Cortex of kidney (tissue), 1 donor: Measurements from ENCODE around the gene GAP43.
"Not testable (repeated sequence)": the region's sequence is repeated elsewhere in the genome, so short reads cannot be mapped to it uniquely, and the experiment has no call there.

Experiments used
- DNase-seq: peaks from one replicate; lab custom pipeline; 2025; lab: John Stamatoyannopoulos, UW

The GAP43 gene

DNA sequence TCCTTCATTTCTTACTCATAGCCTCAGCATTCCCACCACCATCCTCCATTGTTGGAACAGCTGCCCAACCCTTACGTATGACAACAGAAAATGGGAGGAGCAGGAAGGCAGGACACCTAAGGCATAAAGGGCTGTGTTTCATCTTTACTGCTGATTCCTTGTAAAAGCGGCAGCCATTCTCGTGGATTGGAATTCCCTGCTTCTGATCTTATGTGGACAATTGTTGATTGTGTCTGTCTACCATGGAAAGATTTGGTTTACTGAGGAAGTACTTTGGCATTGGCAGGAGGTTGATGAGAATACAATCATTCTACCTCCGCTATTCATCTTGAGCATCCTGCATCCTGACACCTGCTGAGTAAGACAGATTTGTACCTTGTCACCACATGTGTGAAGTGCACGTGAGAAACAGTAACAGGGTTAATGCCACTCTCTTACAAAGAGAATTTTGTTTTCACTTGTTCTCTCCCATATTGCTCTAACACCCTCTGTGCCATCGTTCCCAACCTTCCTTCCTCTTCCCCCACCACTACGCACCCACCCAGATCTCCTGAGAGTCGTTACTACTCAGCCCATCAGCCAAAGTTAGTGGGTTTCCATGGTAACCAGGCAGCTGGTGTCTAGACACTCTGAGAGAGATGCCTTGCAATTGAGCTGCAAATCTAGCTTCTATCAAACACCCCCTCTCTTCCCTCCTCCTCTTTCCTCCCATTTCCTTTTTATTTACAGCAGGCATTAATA, 75.7 kb downstream of the GAP43 start:
- no peak for DNase-seq

GRCh38 chr3:115699706-115700105, 76.4 kb downstream of the GAP43 start:
- DNase-seq, result no peak

DNA sequence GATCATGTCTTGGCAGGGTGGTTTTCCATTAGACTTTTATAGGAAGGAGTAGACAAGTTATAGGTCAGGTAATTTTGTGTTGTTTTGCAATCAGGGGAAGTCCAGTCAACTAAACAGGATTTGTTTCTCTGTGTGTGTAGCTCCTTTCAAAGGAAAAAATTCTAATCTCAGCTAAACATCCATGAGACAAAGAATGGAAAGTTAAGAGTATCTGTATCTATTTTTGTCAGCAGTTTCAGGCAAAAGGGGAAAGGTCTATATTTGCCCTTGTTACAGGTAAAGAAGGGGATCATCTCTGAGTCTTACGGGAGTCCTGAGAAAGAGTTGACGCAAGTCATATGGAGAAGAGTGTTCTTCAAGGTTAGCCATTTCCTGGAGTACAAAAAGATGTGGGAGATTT, 79.3 kb downstream of the GAP43 start:
- DNase-seq, result no peak

DNA sequence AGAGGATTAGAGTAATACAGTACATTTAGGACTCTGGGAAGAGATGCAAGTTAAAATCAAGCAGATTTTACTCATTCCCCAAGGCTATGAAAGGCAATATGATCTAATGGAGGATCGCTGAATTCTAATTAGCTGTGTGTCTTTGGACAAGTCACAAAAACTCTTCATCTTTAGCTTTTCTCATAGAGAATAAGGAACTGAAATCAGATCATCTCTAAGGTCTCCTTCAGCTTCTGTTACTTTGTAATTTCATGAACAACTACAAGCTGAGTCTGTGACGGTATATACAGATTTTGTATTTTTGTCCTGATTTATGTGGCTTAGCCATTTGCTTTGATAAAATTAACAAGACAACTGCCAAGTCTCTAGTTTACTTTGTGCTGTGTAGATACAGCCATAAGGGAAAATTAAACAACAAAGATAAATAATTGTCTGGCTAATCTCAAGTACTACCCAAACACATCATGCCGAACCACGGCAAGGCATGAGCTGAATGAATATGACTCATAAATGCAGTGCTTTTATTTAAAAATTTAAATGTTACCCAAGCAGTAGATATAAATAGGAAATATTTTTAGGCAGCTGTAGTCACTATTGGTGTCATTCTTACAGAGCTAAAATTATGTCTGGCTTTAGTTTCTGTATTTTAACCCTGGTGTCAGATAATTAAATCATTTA, 81.5 kb downstream of the GAP43 start:
- no peak for DNase-seq

GRCh38 chr3:115706311-115706829, 83.1 kb downstream of the GAP43 start:
- no peak for DNase-seq

DNA sequence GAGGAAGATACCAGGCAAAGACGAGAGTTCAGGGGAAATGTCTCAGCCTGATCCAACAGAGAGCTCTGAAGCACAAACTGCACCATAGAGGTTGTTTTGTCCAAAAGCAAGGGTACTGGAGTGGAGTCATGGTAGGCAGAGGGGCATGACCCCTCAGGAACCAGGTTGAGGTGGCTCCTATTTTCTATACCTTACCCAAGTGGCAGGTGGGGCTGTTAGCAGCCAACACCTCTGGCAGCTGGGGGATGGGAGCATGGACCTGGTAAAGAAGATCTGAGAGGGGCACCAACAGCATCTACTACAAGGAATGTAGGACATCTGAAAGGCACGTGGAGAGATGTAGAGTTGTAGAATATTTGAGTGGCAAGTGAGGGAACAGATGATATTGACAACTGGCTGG, 85.2 kb downstream of the GAP43 start:
- DNase-seq, result no peak

GRCh38 chr3:115709093-115709492, 85.8 kb downstream of the GAP43 start:
- no peak for DNase-seq

DNA sequence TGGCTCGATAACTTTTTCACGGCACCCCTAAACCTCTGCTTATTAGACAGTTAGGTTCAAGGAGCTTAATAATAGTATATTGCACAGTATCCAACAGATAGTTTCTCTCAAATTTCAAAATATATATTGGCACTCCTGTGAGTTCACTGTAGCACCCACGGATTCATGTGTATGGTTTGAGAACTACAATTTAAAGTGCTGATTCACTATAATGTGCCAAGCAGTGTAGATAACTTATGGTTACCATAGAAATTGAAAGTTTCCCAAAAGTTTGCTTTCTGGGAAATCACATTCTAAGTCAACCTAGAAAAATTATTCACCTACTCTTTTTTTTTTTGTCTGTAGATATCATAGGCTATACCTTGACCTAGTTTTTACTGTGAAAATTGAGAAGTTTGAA, 86.6 kb downstream of the GAP43 start:
- no peak for DNase-seq

DNA sequence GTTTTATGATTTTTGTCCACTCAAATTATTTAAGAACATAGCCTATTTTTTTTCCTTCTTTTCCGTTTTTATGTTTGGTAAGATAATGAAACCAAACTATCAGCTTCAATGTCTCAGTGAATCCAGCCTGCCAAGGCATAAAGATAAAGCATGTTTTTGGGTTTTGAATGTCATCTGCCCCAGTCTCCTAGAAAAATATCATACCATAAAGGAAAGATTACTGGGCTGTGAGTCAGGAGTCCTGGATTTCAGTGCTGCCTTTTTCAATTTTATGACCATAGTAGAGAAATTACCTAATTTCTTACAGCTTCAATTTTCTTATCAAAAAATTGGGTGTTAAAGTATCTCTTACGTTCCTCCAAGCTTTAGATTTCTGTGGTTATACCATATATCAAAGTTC, 87.5 kb downstream of the GAP43 start:
- DNase-seq, result no peak

- no peak for DNase-seq
These were observed 89.6 kb downstream of the GAP43 start for GRCh38 chr3:115712871-115713270.

- no peak for DNase-seq
These were observed 90.0 kb downstream of the GAP43 start for GRCh38 chr3:115713284-115713683.

DNA sequence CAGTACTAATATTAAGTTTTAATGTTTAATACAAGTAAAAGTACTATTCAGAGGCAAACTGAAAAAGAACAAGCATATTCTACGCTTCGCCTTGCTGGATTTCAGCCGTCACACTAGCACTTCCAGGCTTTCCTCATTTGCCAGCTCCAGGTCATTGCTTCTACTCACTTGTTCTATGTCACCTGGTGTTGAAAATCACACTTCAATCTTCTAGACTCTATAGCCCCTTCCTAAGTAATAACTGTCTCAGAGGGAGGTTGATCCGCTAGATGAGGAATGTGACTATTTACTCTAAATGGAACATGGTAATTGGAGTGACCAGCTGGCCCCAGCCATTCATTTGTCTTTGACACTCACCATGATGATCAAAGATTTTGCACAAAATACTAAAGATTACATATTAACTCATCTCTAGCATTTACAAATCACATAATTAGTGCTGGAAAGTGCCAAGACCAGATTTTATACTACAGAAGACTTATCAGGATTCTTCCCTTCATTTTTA, 92.0 kb downstream of the GAP43 start:
- no peak for DNase-seq

GRCh38 chr3:115720983-115721382, 97.7 kb downstream of the GAP43 start:
- no peak for DNase-seq

DNA sequence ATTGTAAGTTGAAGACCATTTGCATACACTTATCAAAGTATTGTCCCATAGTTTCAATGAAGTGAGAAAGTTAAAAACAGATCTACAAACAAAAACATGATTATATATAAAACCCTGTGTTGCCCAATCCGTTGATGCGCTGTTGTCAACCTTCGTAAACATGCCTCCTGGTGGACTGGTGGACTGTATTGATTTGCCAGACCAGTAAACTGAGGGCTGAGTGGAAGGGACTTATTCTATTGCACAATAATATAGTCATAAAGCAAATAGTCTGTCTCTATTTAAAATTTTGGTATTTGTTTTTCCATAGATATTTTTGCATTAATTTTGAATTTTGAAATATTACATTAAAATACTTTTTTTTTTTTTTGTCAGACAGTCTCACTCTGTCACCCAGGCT, 102.5 kb downstream of the GAP43 start:
- no peak for DNase-seq

DNA sequence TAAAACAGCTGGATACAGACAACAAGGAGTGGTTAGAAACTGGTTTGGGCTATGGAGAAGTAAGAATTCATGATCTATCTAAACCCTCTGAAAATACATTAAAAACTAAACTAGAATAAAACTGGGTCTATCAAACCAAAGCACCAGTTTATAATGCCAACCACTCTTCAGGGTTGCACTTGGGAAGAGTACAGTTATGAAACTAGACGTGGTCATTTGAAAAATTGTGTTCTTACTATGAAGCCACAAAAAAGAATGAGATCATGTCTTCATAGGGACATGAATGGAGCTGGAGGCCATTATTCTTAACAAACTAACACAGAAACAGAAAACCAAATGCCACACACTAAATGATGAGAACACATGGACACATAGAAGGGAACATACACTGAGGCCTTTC, 103.8 kb downstream of the GAP43 start:
- DNase-seq, result no peak

GRCh38 chr3:115728013-115728412, 104.7 kb downstream of the GAP43 start:
- DNase-seq, result no peak

DNA sequence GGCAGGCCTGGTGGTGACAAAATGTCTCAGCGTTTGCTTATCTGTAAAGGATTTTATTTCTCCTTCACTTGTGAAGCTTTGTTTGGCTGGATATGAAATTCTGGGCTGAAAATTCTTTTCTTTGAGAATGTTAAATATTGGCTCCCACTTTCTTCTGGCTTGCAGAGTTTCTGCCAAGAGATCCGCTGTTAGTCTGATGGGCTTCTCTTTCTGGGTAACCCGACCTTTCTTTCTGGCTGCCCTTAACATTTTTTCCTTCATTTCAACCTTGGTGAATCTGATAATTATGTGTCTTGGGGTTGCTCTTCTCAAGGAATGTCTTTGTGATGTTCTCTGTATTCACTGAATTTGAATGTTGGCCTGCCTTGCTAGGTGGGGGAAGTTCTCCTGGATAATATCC, 113.0 kb downstream of the GAP43 start:
- DNase-seq, result not testable (repeated sequence)

- no peak for DNase-seq
These were observed 118.3 kb downstream of the GAP43 start for GRCh38 chr3:115741650-115742049.

DNA sequence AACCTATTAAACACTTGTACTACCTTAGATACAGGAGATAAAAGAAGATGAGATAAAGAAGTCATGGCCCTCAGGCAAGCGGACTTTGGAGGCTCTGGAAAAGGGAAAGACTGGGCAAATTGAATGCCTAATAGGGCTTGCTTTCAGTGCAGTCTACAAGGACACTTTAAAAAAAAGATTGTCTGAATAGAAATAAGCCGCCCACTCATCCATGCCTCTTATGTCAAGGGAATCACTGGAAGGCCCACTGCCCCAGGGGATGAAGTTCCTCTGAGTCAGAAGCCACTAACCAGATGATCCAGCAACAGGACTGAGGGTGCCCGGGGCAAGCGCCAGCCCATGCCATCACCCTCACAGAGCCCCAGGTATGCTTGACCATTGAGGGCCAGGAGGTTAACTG, 121.2 kb downstream of the GAP43 start:
- DNase-seq, result not testable (repeated sequence)

DNA sequence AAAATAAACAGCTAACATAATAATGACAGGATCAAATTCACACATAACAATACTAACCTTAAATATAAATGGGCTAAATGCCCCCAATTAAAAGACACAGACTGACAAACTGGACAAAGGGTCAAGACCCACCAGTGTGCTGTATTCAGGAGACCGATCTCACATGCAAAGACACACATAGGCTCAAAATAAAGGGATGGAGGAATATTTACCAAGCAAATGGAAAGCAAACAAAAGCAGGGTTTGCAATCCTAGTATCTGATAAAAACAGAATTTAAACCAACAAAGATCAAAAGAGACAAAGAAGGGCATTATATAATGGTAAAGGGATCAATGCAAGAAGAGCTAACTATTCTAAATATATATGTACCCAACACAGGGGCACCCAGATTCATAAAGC, 129.7 kb downstream of the GAP43 start:
- DNase-seq, result not testable (repeated sequence)

GRCh38 chr3:115758076-115758763, 134.9 kb downstream of the GAP43 start:
- no peak for DNase-seq

- no peak for DNase-seq
These were observed 137.4 kb downstream of the GAP43 start for GRCh38 chr3:115760716-115761115.

DNA sequence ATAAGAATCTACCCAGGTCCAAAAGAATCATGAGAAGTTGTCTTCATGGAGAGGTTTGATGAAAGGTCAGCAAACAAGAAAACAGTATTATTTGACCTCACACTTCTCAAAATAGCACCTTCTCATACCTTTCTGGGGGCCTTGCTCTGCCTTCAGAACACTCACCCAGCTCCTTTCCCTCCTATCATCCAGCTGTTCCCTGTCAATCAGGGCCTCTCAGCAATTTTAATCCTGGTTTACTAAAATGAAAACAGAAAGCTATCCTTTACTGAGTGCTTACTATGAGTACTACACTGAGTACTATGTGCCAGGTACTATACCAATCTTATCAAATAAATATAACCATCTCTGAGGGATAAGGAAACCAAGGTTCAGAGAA, 138.6 kb downstream of the GAP43 start:
- DNase-seq, result no peak
